ENCODE results near the gene DNAJC1.

DNA sequence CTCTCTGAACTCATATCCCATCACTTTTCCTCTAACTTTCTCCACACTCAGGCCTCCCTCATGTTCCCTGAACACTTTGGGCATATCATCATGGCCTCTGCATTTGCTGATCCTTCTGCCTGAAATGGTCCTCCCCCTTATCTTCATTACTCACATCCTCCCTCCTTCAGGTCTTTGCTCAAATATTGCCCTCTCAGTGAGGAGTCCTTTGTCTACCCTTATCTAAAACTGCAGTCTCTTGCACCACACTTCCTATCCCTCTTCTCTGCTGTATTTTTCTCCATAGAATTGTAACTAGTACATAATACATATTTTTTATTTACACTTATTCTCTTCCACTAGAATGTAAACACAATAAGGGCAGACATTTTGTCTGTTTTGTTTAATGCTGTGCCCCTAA is 41.7 kb downstream of the DNAJC1 start:
- TF ChIP-seq, protein P1, sequence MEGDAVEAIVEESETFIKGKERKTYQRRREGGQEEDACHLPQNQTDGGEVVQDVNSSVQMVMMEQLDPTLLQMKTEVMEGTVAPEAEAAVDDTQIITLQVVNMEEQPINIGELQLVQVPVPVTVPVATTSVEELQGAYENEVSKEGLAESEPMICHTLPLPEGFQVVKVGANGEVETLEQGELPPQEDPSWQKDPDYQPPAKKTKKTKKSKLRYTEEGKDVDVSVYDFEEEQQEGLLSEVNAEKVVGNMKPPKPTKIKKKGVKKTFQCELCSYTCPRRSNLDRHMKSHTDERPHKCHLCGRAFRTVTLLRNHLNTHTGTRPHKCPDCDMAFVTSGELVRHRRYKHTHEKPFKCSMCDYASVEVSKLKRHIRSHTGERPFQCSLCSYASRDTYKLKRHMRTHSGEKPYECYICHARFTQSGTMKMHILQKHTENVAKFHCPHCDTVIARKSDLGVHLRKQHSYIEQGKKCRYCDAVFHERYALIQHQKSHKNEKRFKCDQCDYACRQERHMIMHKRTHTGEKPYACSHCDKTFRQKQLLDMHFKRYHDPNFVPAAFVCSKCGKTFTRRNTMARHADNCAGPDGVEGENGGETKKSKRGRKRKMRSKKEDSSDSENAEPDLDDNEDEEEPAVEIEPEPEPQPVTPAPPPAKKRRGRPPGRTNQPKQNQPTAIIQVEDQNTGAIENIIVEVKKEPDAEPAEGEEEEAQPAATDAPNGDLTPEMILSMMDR (IDR thresholded peaks at IDR 0.05; ENCODE audit: low read length) = no peak
- no peak for TF ChIP-seq EZH2 (IDR thresholded peaks at IDR 0.05; ENCODE audit: borderline replicate concordance, low read length)
